ENCODE measurements around the gene IL9. TPM values are rescaled to one million over a fixed set of nuclear protein-coding genes. Genes with fewer than 3 reads are reported as not detected.

IL9 gene
- total RNA-seq, 1 donor from 2014 or later, result not detected

Other genes starting within 250 kb of the IL9 start
- gene SLC25A48, start 61.2 kb downstream of the IL9 start, total RNA-seq (ENCODE audit: insufficient read depth, low replicate concordance), result 2.6 TPM
- gene LECT2, start 59.1 kb upstream of the IL9 start, total RNA-seq (ENCODE audit: insufficient read depth, low replicate concordance), result not detected
- gene TGFBI, start 133.1 kb upstream of the IL9 start, total RNA-seq (ENCODE audit: insufficient read depth, low replicate concordance), result 1,115 TPM
- gene SMAD5, start 237.0 kb upstream of the IL9 start, total RNA-seq (ENCODE audit: insufficient read depth, low replicate concordance), result 51.0 TPM